Activated CD8-positive, alpha-beta T cell treated with anti-CD3 and anti-CD28 coated beads, Interleukin-2, amount 10 ng/mL, durations not matched to agents 7 days and 5 days (primary cell): Measurements from ENCODE around the gene RASAL1. TPM values are rescaled to one million over a fixed set of nuclear protein-coding genes. Genes with fewer than 3 reads are reported as not detected.

ENCODE experiments used
- ATAC-seq: fragments of 150-1000 bp; cut with Tn5 transposase; one replicate; pipeline ENCODE4 v1.10.0; 2021; ENCODE audit warnings: moderate library complexity
- CTCF ChIA-PET: fragments of 350-600 bp; sonication (Branson Sonifier 250); formaldehyde crosslinking; loops from one replicate; lab custom pipeline; 2021; ENCODE audit warnings: antibody characterized with exemption; lab: Charles Lee
- POLR2A ChIA-PET: fragments of 350-600 bp; sonication (Branson Sonifier 250); formaldehyde crosslinking; loops from one replicate; lab custom pipeline; 2021; ENCODE audit warnings: antibody characterized with exemption; lab: Charles Lee
- DNase-seq: peaks from one replicate; pipeline ENCODE4 v3.0.0-alpha.2; 2020
- H3K27ac Mint-ChIP-seq: one replicate; pipeline ENCODE4 v1.8.0; 2021; ENCODE audit warnings: mild to moderate bottlenecking, mixed read lengths
- H3K27me3 Mint-ChIP-seq: one replicate; pipeline ENCODE4 v1.8.0; 2021; ENCODE audit warnings: low read depth, mixed read lengths
- H3K36me3 Mint-ChIP-seq: one replicate; pipeline ENCODE4 v1.8.0; 2021; ENCODE audit warnings: low read depth, mixed read lengths
- H3K4me1 Mint-ChIP-seq: one replicate; pipeline ENCODE4 v1.8.0; 2021; ENCODE audit warnings: low read depth, mixed read lengths
- H3K4me3 Mint-ChIP-seq: one replicate; pipeline ENCODE4 v1.8.0; 2021; ENCODE audit warnings: mild to moderate bottlenecking, mixed read lengths
- H3K9me3 Mint-ChIP-seq: one replicate; pipeline ENCODE4 v1.8.0; 2022; ENCODE audit warnings: mixed read lengths; ENCODE audit not compliant: insufficient read depth
- total RNA-seq, 2 experiments: library from RNA; stranded (reverse); gene quantifications; one replicate each; pipeline ENCODE4 v1.2.3, GENCODE V29; 2021

The RASAL1 gene
- under 1 TPM; 0.26 to 0.47 TPM for total RNA-seq

- ChIA-PET POLR2A (interaction anchor here (1.0 kb wide), 1 partner anchor 26 kb away, joined by 3 read pairs; no protein-coding TSS in a partner anchor), CTCF (interaction anchor here (1.0 to 4.3 kb wide), 12 partner anchors 15 to 151 kb away, joined by 3 to 27 read pairs (median 4); no protein-coding TSS in a partner anchor)
- Mint-ChIP-seq H3K27ac (peak within 1 kb of the TSS; percentile 76), H3K4me1 (peaks cover 16% of the 10 kb centered on the region), H3K27me3 (peaks cover 5% of the 10 kb centered on the region), H3K9me3 (no peaks in the 10 kb centered on the region), H3K36me3 (no peaks in the 10 kb centered on the region), H3K4me3 (peak within 1 kb of the TSS; percentile 79)
- peak; percentile 80 for DNase-seq
- peak; percentile 93 for ATAC-seq
Measured at GRCh38 chr12:113135178-113136127, at the start of gene RASAL1. RASAL1 (minus strand) TSS chr12:113135761; CDS start chr12:113135462, 299 bp downstream.

GRCh38 chr12:113184900-113185179, 49.3 kb upstream of the RASAL1 start:
- H3K36me3 Mint-ChIP-seq: peaks cover 45% of the 10 kb centered on the region
- H3K9me3 Mint-ChIP-seq: no peaks in the 10 kb centered on the region

DNA sequence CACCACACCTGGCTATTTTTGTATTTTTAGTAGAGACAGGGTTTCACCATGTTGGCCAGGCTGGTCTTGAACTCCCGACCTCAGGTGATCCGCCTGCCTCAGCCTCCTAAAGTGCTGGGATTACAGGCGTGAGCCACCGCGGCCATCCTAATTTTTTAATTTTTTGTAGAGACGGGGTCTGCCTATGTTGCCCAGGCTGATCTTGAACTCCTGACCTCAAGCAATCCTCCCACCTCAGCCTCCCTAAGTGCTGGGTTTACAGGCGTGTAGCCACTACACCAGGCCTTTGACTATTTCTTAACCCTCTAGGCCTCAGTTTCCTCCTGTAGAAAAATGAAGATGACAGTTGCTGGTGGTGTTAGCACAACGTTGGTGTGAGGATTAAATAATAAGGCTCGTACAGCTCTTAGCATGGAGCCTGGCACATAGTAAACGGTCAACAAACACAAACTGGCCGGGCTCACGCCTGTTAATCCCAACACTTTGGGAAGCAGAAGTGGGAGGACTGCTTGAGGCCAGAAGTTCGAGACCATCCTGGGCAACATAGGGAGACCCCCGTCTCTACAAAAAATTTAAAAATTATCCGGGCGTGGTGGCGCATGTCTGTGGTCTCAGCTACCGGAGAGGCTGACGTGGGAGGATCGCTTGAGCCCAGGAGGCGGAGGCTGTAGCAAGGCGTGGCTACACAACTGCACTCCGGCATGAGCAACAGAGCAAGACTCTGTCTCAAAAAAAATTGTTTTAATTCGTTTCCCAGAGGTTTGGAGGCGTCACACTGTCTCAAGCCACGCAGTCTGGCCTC, 48.7 kb upstream of the RASAL1 start:
- DNase-seq (no peak), ATAC-seq (peak; percentile 74)
- H3K9me3 Mint-ChIP-seq: no peaks in the 10 kb centered on the region
- ChIA-PET CTCF (interaction anchor here (1.0 to 2.1 kb wide), 2 partner anchors 11 to 240 kb away, joined by 4 to 14 read pairs; no protein-coding TSS in a partner anchor), POLR2A (interaction anchor here (0.7 to 2.2 kb wide), 6 partner anchors 8 to 207 kb away, joined by 4 to 12 read pairs (median 6); partner anchors contain the start of gene OAS2)
- peaks cover 48% of the 10 kb centered on the region for H3K36me3 Mint-ChIP-seq
- H3K4me1 Mint-ChIP-seq: peaks cover 35% of the 10 kb centered on the region
- peak overlapping the region; percentile 98 for H3K27ac Mint-ChIP-seq
- H3K27me3 Mint-ChIP-seq: no peaks in the 10 kb centered on the region
- H3K4me3 Mint-ChIP-seq: peak overlapping the region; percentile 97

More at GRCh38 chr12:113184900-113185179, 49.3 kb upstream of the RASAL1 start:
- Mint-ChIP-seq H3K4me3 (peak overlapping the region; percentile 97), H3K27me3 (no peaks in the 10 kb centered on the region), H3K27ac (peak overlapping the region; percentile 98), H3K4me1 (peaks cover 35% of the 10 kb centered on the region)
- DNase-seq: peak; percentile 93
- POLR2A ChIA-PET: interaction anchor here (0.7 to 2.2 kb wide), 7 partner anchors 9 to 1057 kb away, joined by 3 to 12 read pairs (median 5); partner anchors contain the start of gene OAS2
- CTCF ChIA-PET: interaction anchor here (1.0 to 2.1 kb wide), 2 partner anchors 11 to 240 kb away, joined by 4 to 14 read pairs; no protein-coding TSS in a partner anchor
- peak; percentile 92 for ATAC-seq

- ATAC-seq (no peak), DNase-seq (no peak)
- peak overlapping the region; percentile 66 for H3K27ac Mint-ChIP-seq
- H3K27me3 Mint-ChIP-seq: no peaks in the 10 kb centered on the region
- H3K4me1 Mint-ChIP-seq: peaks cover 35% of the 10 kb centered on the region
- H3K9me3 Mint-ChIP-seq: no peaks in the 10 kb centered on the region
- CTCF ChIA-PET: interaction anchor here (2.1 kb wide), 1 partner anchor 9 kb away, joined by 14 read pairs; no protein-coding TSS in a partner anchor
- peak overlapping the region; percentile 97 for H3K4me3 Mint-ChIP-seq
- POLR2A ChIA-PET: no interaction called here
- peaks cover 54% of the 10 kb centered on the region for H3K36me3 Mint-ChIP-seq
Measured at GRCh38 chr12:113183030-113183589, 47.5 kb upstream of the RASAL1 start.

GRCh38 chr12:113181975-113182374, 46.4 kb upstream of the RASAL1 start:
- Mint-ChIP-seq H3K36me3 (peaks cover 59% of the 10 kb centered on the region), H3K27me3 (no peaks in the 10 kb centered on the region), H3K27ac (peak overlapping the region; percentile 57), H3K4me1 (peaks cover 28% of the 10 kb centered on the region), H3K9me3 (no peaks in the 10 kb centered on the region), H3K4me3 (no peak overlapping the region)
- DNase-seq (no peak), ATAC-seq (no peak)
- POLR2A ChIA-PET: no interaction called here
- CTCF ChIA-PET: no interaction called here

GRCh38 chr12:113180333-113180732, 44.8 kb upstream of the RASAL1 start:
- no peak for DNase-seq
- Mint-ChIP-seq H3K27me3 (no peaks in the 10 kb centered on the region), H3K27ac (no peak overlapping the region), H3K4me3 (no peak overlapping the region), H3K36me3 (peaks cover 59% of the 10 kb centered on the region), H3K9me3 (no peaks in the 10 kb centered on the region), H3K4me1 (peaks cover 18% of the 10 kb centered on the region)
- ChIA-PET POLR2A (interaction anchor here (1.1 kb wide), 1 partner anchor 16 kb away, joined by 3 read pairs; no protein-coding TSS in a partner anchor), CTCF (no interaction called here)
- no peak for ATAC-seq

DNA sequence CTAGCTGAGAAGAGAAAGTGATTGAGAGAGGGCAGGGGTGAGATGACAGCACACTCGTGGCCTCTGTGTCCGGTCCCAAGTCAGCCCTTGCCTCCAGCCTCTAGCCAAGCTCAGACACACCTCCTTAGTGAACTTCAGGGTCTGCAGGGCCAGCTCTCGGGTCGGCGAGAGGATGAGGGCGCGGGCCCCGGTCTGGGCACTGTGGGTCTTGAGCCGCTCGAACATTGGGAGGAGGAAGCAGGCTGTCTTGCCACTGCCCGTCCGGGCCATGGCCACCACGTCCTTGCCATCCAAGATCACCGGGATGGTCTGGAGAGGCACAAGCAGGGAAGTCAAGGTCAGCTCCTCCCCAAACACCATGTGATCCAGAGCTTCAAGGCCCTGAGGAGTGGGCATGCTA, 43.5 kb upstream of the RASAL1 start:
- no peak for ATAC-seq
- POLR2A ChIA-PET: no interaction called here
- peaks cover 66% of the 10 kb centered on the region for H3K36me3 Mint-ChIP-seq

GRCh38 chr12:113174461-113175384, 39.2 kb upstream of the RASAL1 start:
- no peaks in the 10 kb centered on the region for H3K27me3 Mint-ChIP-seq
- DNase-seq (peak; percentile 81), ATAC-seq (peak; percentile 78)
- H3K9me3 Mint-ChIP-seq: no peaks in the 10 kb centered on the region
- H3K4me3 Mint-ChIP-seq: no peak overlapping the region
- POLR2A ChIA-PET: interaction anchor here (0.6 to 1.4 kb wide), 3 partner anchors 11 to 21 kb away, joined by 3 read pairs; partner anchors contain the start of genes DDX54 and RITA1
- CTCF ChIA-PET: interaction anchor here (0.5 to 3.6 kb wide), 26 partner anchors 9 to 274 kb away, joined by 3 to 29 read pairs (median 4); partner anchors contain the start of genes CFAP73, DDX54 and RASAL1
- H3K36me3 Mint-ChIP-seq: peaks cover 76% of the 10 kb centered on the region
- peaks cover 2% of the 10 kb centered on the region for H3K4me1 Mint-ChIP-seq
- H3K27ac Mint-ChIP-seq: peak overlapping the region; percentile 63

More for the DNA sequence above, 43.5 kb upstream of the RASAL1 start:
- H3K4me3 Mint-ChIP-seq: no peak overlapping the region
- DNase-seq: no peak
- H3K27ac Mint-ChIP-seq: no peak overlapping the region
- H3K9me3 Mint-ChIP-seq: no peaks in the 10 kb centered on the region
- peaks cover 20% of the 10 kb centered on the region for H3K4me1 Mint-ChIP-seq
- CTCF ChIA-PET: no interaction called here
- H3K27me3 Mint-ChIP-seq: no peaks in the 10 kb centered on the region

DNA sequence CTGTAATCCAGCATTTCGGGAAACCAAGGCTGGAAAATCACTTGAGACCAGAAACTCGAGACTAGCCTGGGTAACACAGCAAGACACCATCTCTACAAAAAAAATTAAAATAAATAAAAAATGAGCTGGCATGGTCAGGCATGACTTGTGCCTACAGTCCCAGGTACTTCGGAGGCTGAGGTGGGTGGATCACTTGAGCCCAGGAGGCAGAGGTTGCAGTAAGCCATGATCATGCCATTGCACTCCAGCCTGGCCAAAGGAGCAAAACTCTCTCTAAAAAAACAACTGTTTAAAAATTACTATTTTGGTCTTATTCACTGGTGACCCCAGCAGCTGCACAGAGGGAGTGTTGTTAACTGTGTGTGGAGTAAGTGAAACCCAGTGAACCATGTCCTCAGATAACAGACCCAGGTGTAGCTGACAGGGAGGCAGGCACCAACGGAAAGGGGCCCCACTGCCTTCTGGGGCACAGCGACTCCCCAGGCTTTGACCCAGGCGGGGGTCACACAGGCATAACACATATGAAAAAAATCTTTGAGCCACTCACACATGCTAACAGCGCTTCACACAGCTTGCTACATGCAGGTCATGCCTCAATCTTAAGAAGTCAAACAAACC, 37.6 kb upstream of the RASAL1 start:
- DNase-seq: no peak
- POLR2A ChIA-PET: no interaction called here
- Mint-ChIP-seq H3K36me3 (peaks cover 72% of the 10 kb centered on the region), H3K27me3 (no peaks in the 10 kb centered on the region), H3K9me3 (no peaks in the 10 kb centered on the region), H3K4me3 (no peak overlapping the region), H3K4me1 (peaks cover 2% of the 10 kb centered on the region), H3K27ac (no peak overlapping the region)
- no peak for ATAC-seq
- CTCF ChIA-PET: interaction anchor here (0.7 to 3.6 kb wide), 14 partner anchors 8 to 181 kb away, joined by 3 to 29 read pairs (median 6); partner anchors contain the start of genes DDX54 and RASAL1

- Mint-ChIP-seq H3K9me3 (no peaks in the 10 kb centered on the region), H3K36me3 (peaks cover 62% of the 10 kb centered on the region), H3K4me1 (peaks cover 2% of the 10 kb centered on the region), H3K27me3 (no peaks in the 10 kb centered on the region), H3K4me3 (no peak overlapping the region), H3K27ac (no peak overlapping the region)
- POLR2A ChIA-PET: no interaction called here
- DNase-seq (no peak), ATAC-seq (no peak)
- CTCF ChIA-PET: interaction anchor here (0.6 to 3.6 kb wide), 8 partner anchors 11 to 180 kb away, joined by 3 to 29 read pairs (median 4); no protein-coding TSS in a partner anchor
Measured at GRCh38 chr12:113172185-113172584, 36.6 kb upstream of the RASAL1 start.
